ENCODE measurements around the gene NAXE. TPM values are rescaled to one million over a fixed set of nuclear protein-coding genes. Genes with fewer than 3 reads are reported as not detected.

NAXE gene
- total RNA-seq, 1 donor from 2014 or later = 44.5 TPM

GRCh38 chr1:156555715-156556114 lies 35.9 kb upstream of the NAXE start:
- H3K9me3 Mint-ChIP-seq (ENCODE audit: unreplicated experiment) = peaks cover 8% of the 10 kb centered on the region
- DNase-seq = no peak

GRCh38 chr1:156556354-156556753 lies 35.2 kb upstream of the NAXE start:
- H3K27me3 Mint-ChIP-seq (ENCODE audit: unreplicated experiment) = peaks cover 3% of the 10 kb centered on the region
- H3K4me3 Mint-ChIP-seq (ENCODE audit: unreplicated experiment) = no peak overlapping the region
- H3K27ac Mint-ChIP-seq (ENCODE audit: unreplicated experiment) = no peak overlapping the region
- H3K9me3 Mint-ChIP-seq (ENCODE audit: unreplicated experiment) = peaks cover 8% of the 10 kb centered on the region
- no peaks in the 10 kb centered on the region for H3K4me1 Mint-ChIP-seq (ENCODE audit: low read depth, unreplicated experiment)
- TF ChIP-seq CTCF (IDR thresholded peaks at IDR 0.05; ENCODE audit: partially characterized antibody, unreplicated experiment) = no peak
- peaks cover 4% of the 10 kb centered on the region for H3K36me3 Mint-ChIP-seq (ENCODE audit: unreplicated experiment)
- DNase-seq = no peak

More at GRCh38 chr1:156555715-156556114, 35.9 kb upstream of the NAXE start:
- Mint-ChIP-seq H3K27ac (ENCODE audit: unreplicated experiment) (no peak overlapping the region), H3K4me1 (ENCODE audit: low read depth, unreplicated experiment) (no peaks in the 10 kb centered on the region), H3K36me3 (ENCODE audit: unreplicated experiment) (peaks cover 4% of the 10 kb centered on the region), H3K4me3 (ENCODE audit: unreplicated experiment) (no peak overlapping the region), H3K27me3 (ENCODE audit: unreplicated experiment) (peaks cover 3% of the 10 kb centered on the region)
- TF ChIP-seq CTCF (IDR thresholded peaks at IDR 0.05; ENCODE audit: partially characterized antibody, unreplicated experiment) = no peak

- Mint-ChIP-seq H3K4me3 (ENCODE audit: unreplicated experiment) (no peak overlapping the region), H3K27ac (ENCODE audit: unreplicated experiment) (no peak overlapping the region), H3K9me3 (ENCODE audit: unreplicated experiment) (no peaks in the 10 kb centered on the region), H3K4me1 (ENCODE audit: low read depth, unreplicated experiment) (no peaks in the 10 kb centered on the region), H3K36me3 (ENCODE audit: unreplicated experiment) (peaks cover 5% of the 10 kb centered on the region), H3K27me3 (ENCODE audit: unreplicated experiment) (no peaks in the 10 kb centered on the region)
- DNase-seq = no peak
- TF ChIP-seq CTCF (IDR thresholded peaks at IDR 0.05; ENCODE audit: partially characterized antibody, unreplicated experiment) = no peak
Measured at GRCh38 chr1:156559086-156559796, 32.3 kb upstream of the NAXE start.

- Mint-ChIP-seq H3K27ac (ENCODE audit: unreplicated experiment) (no peak overlapping the region), H3K9me3 (ENCODE audit: unreplicated experiment) (no peaks in the 10 kb centered on the region), H3K36me3 (ENCODE audit: unreplicated experiment) (peaks cover 5% of the 10 kb centered on the region), H3K27me3 (ENCODE audit: unreplicated experiment) (no peaks in the 10 kb centered on the region), H3K4me1 (ENCODE audit: low read depth, unreplicated experiment) (no peaks in the 10 kb centered on the region), H3K4me3 (ENCODE audit: unreplicated experiment) (no peak overlapping the region)
- DNase-seq = no peak
- no peak for TF ChIP-seq CTCF (IDR thresholded peaks at IDR 0.05; ENCODE audit: partially characterized antibody, unreplicated experiment)
Measured at GRCh38 chr1:156559797-156560385, 31.7 kb upstream of the NAXE start.

- H3K36me3 Mint-ChIP-seq (ENCODE audit: unreplicated experiment) = peaks cover 5% of the 10 kb centered on the region
Measured at GRCh38 chr1:156560585-156561163, 30.9 kb upstream of the NAXE start.

More at GRCh38 chr1:156560585-156561163, 30.9 kb upstream of the NAXE start:
- DNase-seq = no peak
- no peak overlapping the region for H3K27ac Mint-ChIP-seq (ENCODE audit: unreplicated experiment)
- H3K9me3 Mint-ChIP-seq (ENCODE audit: unreplicated experiment) = no peaks in the 10 kb centered on the region
- H3K4me3 Mint-ChIP-seq (ENCODE audit: unreplicated experiment) = no peak overlapping the region
- no peaks in the 10 kb centered on the region for H3K27me3 Mint-ChIP-seq (ENCODE audit: unreplicated experiment)
- H3K4me1 Mint-ChIP-seq (ENCODE audit: low read depth, unreplicated experiment) = no peaks in the 10 kb centered on the region
- no peak for TF ChIP-seq CTCF (IDR thresholded peaks at IDR 0.05; ENCODE audit: partially characterized antibody, unreplicated experiment)
